Prostate gland (tissue), 2 donors: ENCODE data around the gene EGLN2. TPM values are rescaled to one million over a fixed set of nuclear protein-coding genes. Genes with fewer than 3 reads are reported as not detected.
"Not testable (repeated sequence)": the region's sequence is repeated elsewhere in the genome, so short reads cannot be mapped to it uniquely, and the experiment has no call there.

Source experiments
- DNase-seq: peaks from one replicate; pipeline ENCODE4 v3.0.0-alpha.2; 2019; ENCODE audit warnings: low spot score
- H3K27ac ChIP-seq, 2 donors: fragments of 200-600 bp; sonication (generic); 2 replicates each; pipeline ENCODE4 v1.5.1; 2017 to 2019
- H3K27me3 ChIP-seq: fragments of 200-600 bp; sonication (generic); replicated peaks from 2 replicates; pipeline ENCODE4 v1.5.1; 2019; ENCODE audit not compliant: insufficient read depth
- H3K36me3 ChIP-seq, 2 donors: fragments of 200-600 bp; sonication (generic); 1 replicate in 1 of 2; 2 replicates in 1 of 2; pipeline versions ENCODE4 v1.5.1 to v1.8.1; 2017 to 2019
- H3K4me1 ChIP-seq: fragments of 200-600 bp; sonication (generic); replicated peaks from 2 replicates; pipeline ENCODE4 v1.5.1; 2019
- H3K4me3 ChIP-seq, 2 donors: fragments of 200-600 bp; sonication (generic); 2 replicates each; pipeline ENCODE4 v1.5.1; 2017 to 2019
- H3K9me3 ChIP-seq: fragments of 200-600 bp; sonication (generic); 2 replicates; pipeline ENCODE4 v1.5.1; 2017
- CTCF ChIP-seq, 4 experiments: fragments of 200-600 bp in 2 of 4; fragments of 450-650 bp in 2 of 4; sonication (generic) in 2 of 4; IDR thresholded peaks; 1 replicate in 3 of 4; 2 replicates in 1 of 4; pipeline ENCODE4 v1.5.1; 2016 to 2019; ENCODE audit warnings: antibody characterized with exemption in 4 of 4, mild to moderate bottlenecking in 2 of 4, moderate library complexity in 2 of 4
- POLR2A ChIP-seq: fragments of 450-650 bp; IDR thresholded peaks from one replicate; pipeline ENCODE4 v1.6.1; 2016; ENCODE audit warnings: antibody characterized with exemption, mild to moderate bottlenecking
- POLR2AphosphoS5 ChIP-seq: sonication (generic); formaldehyde crosslinking; IDR thresholded peaks from one replicate; pipeline ENCODE4 v1.6.1; 2017; ENCODE audit warnings: antibody characterized with exemption
- WGBS: methylation state at CpG from one replicate; pipeline ENCODE4 v1.1.5; 2018; 5-methylcytosine and 5-hydroxymethylcytosine counted together
- intact Hi-C: fragments of 100-400 bp; cut with DNase I; formaldehyde crosslinking; loops from one replicate; pipeline ENCODE4 v1.14.2; 2022
- total RNA-seq, 2 donors: library from RNA; depleted of rRNA; stranded (reverse); fragments of >200 nt; gene quantifications; one replicate each; pipeline ENCODE4 v1.1.0, GENCODE V29; 2016

The EGLN2 gene
- total RNA-seq, 2 donors from 2014 or later, result 62.6 to 213 TPM

- Histone ChIP-seq H3K4me3 (no peak overlapping the region), H3K36me3 (no peaks in the 10 kb centered on the region), H3K27ac (no peak overlapping the region), H3K4me1 (no peaks in the 10 kb centered on the region), H3K27me3 (no peaks in the 10 kb centered on the region), H3K9me3 (no peaks in the 10 kb centered on the region)
- DNase-seq, result no peak
- intact Hi-C loops, result no loop called here
- WGBS, result 96% methylated on average over 22 of the region's 22 CpGs
- TF ChIP-seq POLR2A (no peak), CTCF (IDR thresholded peaks at IDR 0.05) (no peak), POLR2AphosphoS5 (no peak)
Measured at GRCh38 chr19:40827386-40828247, 28.6 kb downstream of the EGLN2 start.

GRCh38 chr19:40829205-40829604, 30.2 kb downstream of the EGLN2 start:
- intact Hi-C loops, result no loop called here
- Histone ChIP-seq H3K4me1 (no peaks in the 10 kb centered on the region), H3K27ac (no peak overlapping the region), H3K27me3 (no peaks in the 10 kb centered on the region), H3K9me3 (no peaks in the 10 kb centered on the region), H3K36me3 (no peaks in the 10 kb centered on the region), H3K4me3 (no peak overlapping the region)
- DNase-seq, result no peak
- TF ChIP-seq POLR2A (no peak), CTCF (IDR thresholded peaks at IDR 0.05) (no peak), POLR2AphosphoS5 (no peak)

GRCh38 chr19:40830741-40831140, 31.8 kb downstream of the EGLN2 start:
- intact Hi-C loops, H3K36me3 ChIP-seq, H3K27ac ChIP-seq, H3K4me3 ChIP-seq, H3K27me3 ChIP-seq, H3K4me1 ChIP-seq, DNase-seq, H3K9me3 ChIP-seq: not testable (repeated sequence)
- WGBS, result 97% methylated on average over 16 of the region's 16 CpGs

GRCh38 chr19:40831502-40832430, 32.8 kb downstream of the EGLN2 start:
- Histone ChIP-seq H3K4me1 (no peaks in the 10 kb centered on the region), H3K4me3 (no peak overlapping the region), H3K27ac (peak overlapping the region; percentile 42 to 76), H3K27me3 (no peaks in the 10 kb centered on the region), H3K36me3 (no peaks in the 10 kb centered on the region), H3K9me3 (no peaks in the 10 kb centered on the region)
- WGBS, result 47% methylated on average over 7 of the region's 7 CpGs
- intact Hi-C loops, result no loop called here
- peak; percentile 90 for DNase-seq
- TF ChIP-seq POLR2AphosphoS5 (peak; percentile 98), CTCF (IDR thresholded peaks at IDR 0.05) (no peak), POLR2A (no peak)

- H3K27me3 ChIP-seq, intact Hi-C loops, DNase-seq, H3K4me1 ChIP-seq, H3K4me3 ChIP-seq, H3K36me3 ChIP-seq, H3K9me3 ChIP-seq: not testable (repeated sequence)
- 84% methylated on average over 4 of the region's 4 CpGs for WGBS
- peak overlapping the region; percentile 42 to 76 for H3K27ac ChIP-seq
Measured at GRCh38 chr19:40832431-40832790, 33.4 kb downstream of the EGLN2 start.

- H3K9me3 ChIP-seq, H3K27ac ChIP-seq, intact Hi-C loops, H3K4me3 ChIP-seq, H3K4me1 ChIP-seq, H3K27me3 ChIP-seq, DNase-seq, H3K36me3 ChIP-seq: not testable (repeated sequence)
- 35% methylated on average over 7 of the region's 7 CpGs for WGBS
Measured at GRCh38 chr19:40833728-40834533, 34.9 kb downstream of the EGLN2 start.
